ENCODE results near the gene ASCC2. TPM values are rescaled to one million over a fixed set of nuclear protein-coding genes. Genes with fewer than 3 reads are reported as not detected.
"Not testable (repeated sequence)": the region's sequence is repeated elsewhere in the genome, so short reads cannot be mapped to it uniquely, and the experiment has no call there.

The ASCC2 gene
- total RNA-seq, 1 donor from 2014 or later, result 85.5 TPM

GRCh38 chr22:29834046-29834445 lies 4.0 kb downstream of the ASCC2 start:
- TF ChIP-seq, protein P1, sequence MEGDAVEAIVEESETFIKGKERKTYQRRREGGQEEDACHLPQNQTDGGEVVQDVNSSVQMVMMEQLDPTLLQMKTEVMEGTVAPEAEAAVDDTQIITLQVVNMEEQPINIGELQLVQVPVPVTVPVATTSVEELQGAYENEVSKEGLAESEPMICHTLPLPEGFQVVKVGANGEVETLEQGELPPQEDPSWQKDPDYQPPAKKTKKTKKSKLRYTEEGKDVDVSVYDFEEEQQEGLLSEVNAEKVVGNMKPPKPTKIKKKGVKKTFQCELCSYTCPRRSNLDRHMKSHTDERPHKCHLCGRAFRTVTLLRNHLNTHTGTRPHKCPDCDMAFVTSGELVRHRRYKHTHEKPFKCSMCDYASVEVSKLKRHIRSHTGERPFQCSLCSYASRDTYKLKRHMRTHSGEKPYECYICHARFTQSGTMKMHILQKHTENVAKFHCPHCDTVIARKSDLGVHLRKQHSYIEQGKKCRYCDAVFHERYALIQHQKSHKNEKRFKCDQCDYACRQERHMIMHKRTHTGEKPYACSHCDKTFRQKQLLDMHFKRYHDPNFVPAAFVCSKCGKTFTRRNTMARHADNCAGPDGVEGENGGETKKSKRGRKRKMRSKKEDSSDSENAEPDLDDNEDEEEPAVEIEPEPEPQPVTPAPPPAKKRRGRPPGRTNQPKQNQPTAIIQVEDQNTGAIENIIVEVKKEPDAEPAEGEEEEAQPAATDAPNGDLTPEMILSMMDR (IDR thresholded peaks at IDR 0.05; ENCODE audit: unreplicated experiment), result no peak
- DNase-seq (ENCODE audit: low spot score), result no peak
- peaks cover 18% of the 10 kb centered on the region for H3K36me3 Mint-ChIP-seq (ENCODE audit: low read depth, unreplicated experiment)
- H3K4me1 Mint-ChIP-seq (ENCODE audit: unreplicated experiment), result peaks cover 64% of the 10 kb centered on the region
- no peaks in the 10 kb centered on the region for H3K9me3 Mint-ChIP-seq (ENCODE audit: unreplicated experiment)
- peaks cover 2% of the 10 kb centered on the region for H3K27me3 Mint-ChIP-seq (ENCODE audit: unreplicated experiment)
- peak overlapping the region; percentile 3 for H3K27ac Mint-ChIP-seq (ENCODE audit: unreplicated experiment)
- peak overlapping the region; percentile 54 for H3K4me3 Mint-ChIP-seq (ENCODE audit: unreplicated experiment)

DNA sequence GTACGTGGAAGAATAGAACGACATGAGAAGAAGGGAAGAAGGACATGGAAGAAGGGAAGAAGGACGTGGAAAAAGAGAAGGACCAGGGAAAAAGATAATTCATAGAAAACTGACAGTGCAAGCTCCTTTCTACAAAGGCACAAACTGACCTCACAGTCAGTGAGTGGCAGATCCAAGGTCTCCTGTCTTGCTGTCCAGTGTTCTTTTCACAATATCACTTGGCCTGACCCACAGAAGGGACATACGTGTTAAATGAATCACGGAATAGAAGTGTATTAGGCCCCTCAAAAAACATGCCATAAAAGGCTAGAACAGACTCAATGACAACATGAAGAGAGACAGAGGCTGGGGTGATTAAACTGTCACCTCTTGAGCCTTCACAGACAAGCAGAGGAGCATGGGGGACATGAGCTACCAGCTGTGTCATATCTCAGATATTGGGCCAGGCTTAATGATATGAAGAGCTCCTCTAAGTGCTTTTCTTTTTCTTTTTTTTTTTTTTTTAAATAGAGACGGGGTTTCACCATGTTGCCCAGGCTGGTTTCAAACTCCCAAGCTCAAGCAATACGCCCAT lies 4.6 kb downstream of the ASCC2 start:
- DNase-seq (ENCODE audit: low spot score), result no peak
- Mint-ChIP-seq H3K36me3 (ENCODE audit: low read depth, unreplicated experiment) (peaks cover 19% of the 10 kb centered on the region), H3K4me1 (ENCODE audit: unreplicated experiment) (peaks cover 63% of the 10 kb centered on the region), H3K9me3 (ENCODE audit: unreplicated experiment) (no peaks in the 10 kb centered on the region), H3K27ac (ENCODE audit: unreplicated experiment) (peak overlapping the region; percentile 93), H3K4me3 (ENCODE audit: unreplicated experiment) (peak overlapping the region; percentile 12), H3K27me3 (ENCODE audit: unreplicated experiment) (peaks cover 2% of the 10 kb centered on the region)
- TF ChIP-seq, protein P1 (IDR thresholded peaks at IDR 0.05; ENCODE audit: unreplicated experiment), result no peak

- no peak overlapping the region for H3K4me3 Mint-ChIP-seq (ENCODE audit: unreplicated experiment)
- peaks cover 26% of the 10 kb centered on the region for H3K36me3 Mint-ChIP-seq (ENCODE audit: low read depth, unreplicated experiment)
- peak overlapping the region; percentile 93 for H3K27ac Mint-ChIP-seq (ENCODE audit: unreplicated experiment)
- TF ChIP-seq, protein P1 (IDR thresholded peaks at IDR 0.05; ENCODE audit: unreplicated experiment), result no peak
- H3K9me3 Mint-ChIP-seq (ENCODE audit: unreplicated experiment), result no peaks in the 10 kb centered on the region
- no peak for DNase-seq (ENCODE audit: low spot score)
- peaks cover 69% of the 10 kb centered on the region for H3K4me1 Mint-ChIP-seq (ENCODE audit: unreplicated experiment)
- H3K27me3 Mint-ChIP-seq (ENCODE audit: unreplicated experiment), result peaks cover 8% of the 10 kb centered on the region
These were observed 6.1 kb downstream of the ASCC2 start for GRCh38 chr22:29831958-29832357.

DNA sequence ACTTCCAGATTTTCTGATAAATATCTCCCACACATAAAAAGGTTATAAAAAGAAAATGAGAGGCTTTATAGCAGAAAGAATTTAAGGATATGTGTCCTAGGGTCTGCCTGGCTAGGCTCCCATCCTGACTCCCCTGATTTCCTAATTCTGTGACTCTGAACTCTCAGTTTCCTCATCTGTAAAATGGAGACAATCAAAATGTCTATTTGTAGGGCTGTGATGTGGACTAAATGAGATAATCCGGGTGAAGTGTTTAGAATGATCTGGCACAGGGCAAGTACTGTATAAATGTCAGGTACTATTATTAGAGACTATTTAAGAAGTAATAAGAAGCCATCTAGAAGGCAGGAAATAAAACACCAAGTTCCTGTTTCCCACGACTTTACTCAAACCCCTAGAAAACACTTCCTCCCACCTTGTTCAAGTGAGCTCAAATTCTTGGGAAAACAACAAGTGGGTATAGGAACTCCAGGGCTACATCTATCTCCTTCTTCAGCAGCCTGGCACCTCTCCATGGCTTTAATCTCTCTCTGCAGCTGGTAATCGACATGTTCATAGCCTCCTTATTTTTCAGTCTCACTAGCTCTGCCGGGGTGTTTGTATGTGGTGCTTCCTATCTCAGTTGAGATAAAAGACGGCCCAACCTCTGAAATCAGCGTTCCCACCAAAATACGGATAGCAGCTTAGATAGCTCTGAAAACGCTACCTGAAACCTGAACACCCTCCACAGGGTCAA lies 6.7 kb downstream of the ASCC2 start:
- H3K4me3 Mint-ChIP-seq (ENCODE audit: unreplicated experiment), result no peak overlapping the region
- H3K4me1 Mint-ChIP-seq (ENCODE audit: unreplicated experiment), result peaks cover 64% of the 10 kb centered on the region
- H3K9me3 Mint-ChIP-seq (ENCODE audit: unreplicated experiment), result no peaks in the 10 kb centered on the region
- peak overlapping the region; percentile 93 for H3K27ac Mint-ChIP-seq (ENCODE audit: unreplicated experiment)
- peaks cover 26% of the 10 kb centered on the region for H3K36me3 Mint-ChIP-seq (ENCODE audit: low read depth, unreplicated experiment)
- TF ChIP-seq, protein P1 (IDR thresholded peaks at IDR 0.05; ENCODE audit: unreplicated experiment), result no peak
- no peak for DNase-seq (ENCODE audit: low spot score)
- H3K27me3 Mint-ChIP-seq (ENCODE audit: unreplicated experiment), result peaks cover 8% of the 10 kb centered on the region

DNA sequence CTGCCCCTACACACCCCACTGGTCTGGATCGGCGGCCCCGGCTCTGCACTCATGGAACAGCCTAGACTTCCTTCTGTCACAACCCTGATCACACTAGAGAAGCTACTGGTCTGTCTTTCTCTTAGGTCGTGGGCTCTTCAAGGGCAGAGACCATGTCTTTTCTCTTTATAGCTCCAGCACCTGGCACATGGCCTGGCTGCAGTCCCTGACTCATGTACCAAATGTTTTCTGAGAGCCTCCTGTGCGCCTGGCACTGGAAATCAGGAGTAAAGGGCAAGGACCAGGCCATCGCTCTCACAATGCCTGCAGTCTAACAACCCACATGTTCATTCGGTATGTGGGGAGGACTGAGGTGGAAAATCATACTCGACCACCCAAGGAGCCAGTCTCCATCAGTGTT lies 7.5 kb downstream of the ASCC2 start:
- TF ChIP-seq, protein P1 (IDR thresholded peaks at IDR 0.05; ENCODE audit: unreplicated experiment), result no peak
- Mint-ChIP-seq H3K36me3 (ENCODE audit: low read depth, unreplicated experiment) (peaks cover 29% of the 10 kb centered on the region), H3K27ac (ENCODE audit: unreplicated experiment) (peak overlapping the region; percentile 3), H3K27me3 (ENCODE audit: unreplicated experiment) (peaks cover 8% of the 10 kb centered on the region), H3K9me3 (ENCODE audit: unreplicated experiment) (no peaks in the 10 kb centered on the region), H3K4me1 (ENCODE audit: unreplicated experiment) (peaks cover 57% of the 10 kb centered on the region), H3K4me3 (ENCODE audit: unreplicated experiment) (no peak overlapping the region)
- no peak for DNase-seq (ENCODE audit: low spot score)

- DNase-seq (ENCODE audit: low spot score), result peak; percentile 63
- H3K9me3 Mint-ChIP-seq (ENCODE audit: unreplicated experiment); H3K27me3 Mint-ChIP-seq (ENCODE audit: unreplicated experiment): not testable (repeated sequence)
- Mint-ChIP-seq H3K36me3 (ENCODE audit: low read depth, unreplicated experiment) (peaks cover 48% of the 10 kb centered on the region), H3K27ac (ENCODE audit: unreplicated experiment) (peak overlapping the region; percentile 76), H3K4me3 (ENCODE audit: unreplicated experiment) (peak overlapping the region; percentile 66), H3K4me1 (ENCODE audit: unreplicated experiment) (peaks cover 41% of the 10 kb centered on the region)
These were observed 10.3 kb downstream of the ASCC2 start for GRCh38 chr22:29827726-29828125.

Measured in endothelial cell (in vitro differentiated cells).